GM23338 (cell line): Measurements from ENCODE around the gene DLG2. TPM values are rescaled to one million over a fixed set of nuclear protein-coding genes. Genes with fewer than 3 reads are reported as not detected.

Experiments used
- ATAC-seq: fragments of 200-7000 bp; cut with Tn5 transposase; 3 replicates; pipeline ENCODE4 v1.9.1; 2020
- DNase-seq: peaks from one replicate; pipeline ENCODE4 v3.0.0-alpha.2; 2015; ENCODE audit warnings: low spot score
- H2AFZ ChIP-seq: fragments of 200-600 bp; sonication (generic); 2 replicates; pipeline ENCODE4 v1.8.0; 2016; ENCODE audit warnings: antibody characterized with exemption, mild to moderate bottlenecking, moderate library complexity
- H3F3A ChIP-seq: fragments of 200-600 bp; sonication (generic); replicated peaks from 2 replicates; pipeline ENCODE4 v1.8.0; 2017; ENCODE audit warnings: antibody characterized with exemption, mixed run types, low read depth
- H3K27ac ChIP-seq: fragments of 200-600 bp; sonication (generic); 2 replicates; pipeline ENCODE4 v1.6.1; 2016; ENCODE audit warnings: low read depth
- H3K27me3 ChIP-seq: fragments of 200-600 bp; sonication (generic); 2 replicates; pipeline ENCODE4 v1.8.0; 2016; ENCODE audit warnings: mild to moderate bottlenecking, mixed run types, moderate library complexity; ENCODE audit not compliant: insufficient read depth
- H3K36me3 ChIP-seq: fragments of 200-600 bp; sonication (generic); 2 replicates; pipeline ENCODE4 v1.8.0; 2016; ENCODE audit warnings: mild to moderate bottlenecking; ENCODE audit not compliant: insufficient read depth
- H3K4me1 ChIP-seq: fragments of 200-600 bp; sonication (generic); 2 replicates; pipeline ENCODE4 v1.8.0; 2016; ENCODE audit warnings: mild to moderate bottlenecking, moderate library complexity; ENCODE audit not compliant: insufficient read depth
- H3K4me2 ChIP-seq: fragments of 200-600 bp; sonication (generic); 2 replicates; pipeline ENCODE4 v1.7.1; 2017; ENCODE audit warnings: mixed run types
- H3K4me3 ChIP-seq: fragments of 200-600 bp; sonication (generic); 2 replicates; pipeline ENCODE4 v1.6.1; 2016; ENCODE audit warnings: mixed run types
- H3K79me2 ChIP-seq: fragments of 200-600 bp; sonication (generic); replicated peaks from 2 replicates; pipeline ENCODE4 v1.8.0; 2017; ENCODE audit warnings: mild to moderate bottlenecking; ENCODE audit not compliant: insufficient read depth
- H3K9me2 ChIP-seq: fragments of 200-600 bp; sonication (generic); 2 replicates; pipeline ENCODE4 v1.8.0; 2017; ENCODE audit not compliant: insufficient read depth
- H4K20me1 ChIP-seq: fragments of 200-600 bp; sonication (generic); replicated peaks from 2 replicates; pipeline ENCODE4 v1.8.0; 2017; ENCODE audit warnings: mild to moderate bottlenecking; ENCODE audit not compliant: insufficient read depth
- H3K27ac Mint-ChIP-seq: 2 replicates; pipeline ENCODE4 v1.8.0; 2020; ENCODE audit warnings: inconsistent platforms, mild to moderate bottlenecking, moderate library complexity, mixed read lengths
- H3K27me3 Mint-ChIP-seq: 3 replicates; pipeline ENCODE4 v1.8.0; 2022; ENCODE audit warnings: low read depth, mild to moderate bottlenecking, moderate library complexity, mixed read lengths, inconsistent platforms; ENCODE audit not compliant: insufficient read depth, poor library complexity
- H3K36me3 Mint-ChIP-seq: 3 replicates; pipeline ENCODE4 v1.8.0; 2021; ENCODE audit warnings: low read depth, mild to moderate bottlenecking, inconsistent platforms, moderate library complexity, mixed read lengths
- H3K4me1 Mint-ChIP-seq: 3 replicates; pipeline ENCODE4 v1.8.0; 2020; ENCODE audit warnings: mild to moderate bottlenecking, inconsistent platforms, mixed read lengths
- H3K4me3 Mint-ChIP-seq: 3 replicates; pipeline ENCODE4 v1.8.0; 2021; ENCODE audit warnings: moderate library complexity, mild to moderate bottlenecking, inconsistent platforms, mixed read lengths
- H3K9me3 Mint-ChIP-seq: 3 replicates; pipeline ENCODE4 v1.8.0; 2020; ENCODE audit warnings: moderate library complexity, mild to moderate bottlenecking, inconsistent platforms, mixed read lengths
- CREB1 ChIP-seq: fragments of 250-450 bp; sonication (Bioruptor Pico); IDR thresholded peaks from 2 replicates; pipeline ENCODE4 v1.5.0; 2020; ENCODE audit warnings: low read depth, mild to moderate bottlenecking, moderate library complexity
- ETS1 ChIP-seq: IDR thresholded peaks from 2 replicates; pipeline ENCODE4 v1.6.1; 2016; ENCODE audit warnings: antibody characterized with exemption
- EZH2 ChIP-seq: fragments of 200-600 bp; sonication (generic); IDR thresholded peaks from one replicate; pipeline ENCODE4 v1.8.0; 2017; ENCODE audit warnings: antibody characterized with exemption, mild to moderate bottlenecking, low read depth; ENCODE audit not compliant: unreplicated experiment
- EZH2phosphoT487 ChIP-seq: fragments of 200-600 bp; sonication (generic); IDR thresholded peaks from one replicate; pipeline ENCODE4 v1.8.1; 2018; ENCODE audit warnings: antibody characterized with exemption; ENCODE audit not compliant: unreplicated experiment
- NANOG ChIP-seq: IDR thresholded peaks from 2 replicates; pipeline ENCODE4 v1.6.1; 2016; ENCODE audit warnings: antibody characterized with exemption, borderline replicate concordance
- REST ChIP-seq: IDR thresholded peaks from one replicate; pipeline ENCODE4 v1.6.1; 2018; ENCODE audit warnings: antibody characterized with exemption; ENCODE audit not compliant: unreplicated experiment
- STAT1 ChIP-seq: IDR thresholded peaks from one replicate; pipeline ENCODE4 v1.6.1; 2016; ENCODE audit warnings: antibody characterized with exemption; ENCODE audit not compliant: unreplicated experiment
- ZNF331 ChIP-seq: fragments of 250-450 bp; sonication (Bioruptor Pico); IDR thresholded peaks from 2 replicates; pipeline ENCODE4 v1.5.0; 2020; ENCODE audit warnings: low read depth, mild to moderate bottlenecking, moderate library complexity
- polyA plus RNA-seq: library from polyadenylated mRNA; unstranded; fragments of >200 nt; fragmentation: Nextera tagmentation; extraction: Ambion mirVana; gene quantifications from 2 replicates; pipeline ENCODE4 v1.2.1, GENCODE V29; 2016
- total RNA-seq: library from RNA; depleted of rRNA; stranded (reverse); fragments of >200 nt; shearing (Covaris generic); gene quantifications from 2 replicates; pipeline ENCODE4 v1.2.3, GENCODE V29; 2014
- TF ChIP-seq, protein P1 (sequence below): fragments of 250-450 bp; sonication (Bioruptor Pico); IDR thresholded peaks from 2 replicates; pipeline ENCODE4 v1.5.0; 2020; ENCODE audit warnings: mild to moderate bottlenecking, moderate library complexity

Gene DLG2
- total and polyA plus RNA-seq, 2 experiments from 2014 or later: 19.8 to 21.5 TPM

- Histone ChIP-seq H3K36me3 (no peaks in the 10 kb centered on the region), H3K27me3 (no peaks in the 10 kb centered on the region), H3K79me2 (no peaks in the 10 kb centered on the region), H3K9me2 (no peaks in the 10 kb centered on the region), H3K4me3 (no peak overlapping the region), H3K27ac (no peak overlapping the region), H3K4me2 (no peak overlapping the region), H3K4me1 (no peaks in the 10 kb centered on the region), H3F3A (no peaks in the 10 kb centered on the region), H4K20me1 (no peaks in the 10 kb centered on the region), H2AFZ (no peak overlapping the region)
- Mint-ChIP-seq H3K36me3 (no peaks in the 10 kb centered on the region), H3K9me3 (no peaks in the 10 kb centered on the region), H3K27me3 (no peaks in the 10 kb centered on the region), H3K4me1 (no peaks in the 10 kb centered on the region), H3K27ac (no peak overlapping the region), H3K4me3 (no peak overlapping the region)
- ATAC-seq (no peak), DNase-seq (no peak)
- TF ChIP-seq ETS1 (no peak), REST (no peak), NANOG (no peak), STAT1 (no peak), EZH2phosphoT487 (no peak), CREB1 (CRISPR knock-in tag) (no peak), ZNF331 (CRISPR knock-in tag) (no peak)
Observed at GRCh38 chr11:83467837-83468236, 2159.3 kb downstream of the DLG2 start.

- Histone ChIP-seq H3K27ac (no peak overlapping the region), H3F3A (no peaks in the 10 kb centered on the region), H4K20me1 (no peaks in the 10 kb centered on the region), H3K36me3 (no peaks in the 10 kb centered on the region), H3K4me1 (peaks cover 2% of the 10 kb centered on the region; the same call in 1 of the 2 replicates), H3K4me2 (no peak overlapping the region), H3K27me3 (no peaks in the 10 kb centered on the region), H3K4me3 (no peak overlapping the region), H2AFZ (no peak overlapping the region), H3K79me2 (no peaks in the 10 kb centered on the region), H3K9me2 (no peaks in the 10 kb centered on the region)
- no peak overlapping the region for H3K4me3 Mint-ChIP-seq
- no peaks in the 10 kb centered on the region for H3K9me3 Mint-ChIP-seq
- no peak overlapping the region for H3K27ac Mint-ChIP-seq
- H3K4me1 Mint-ChIP-seq: peaks cover 1% of the 10 kb centered on the region; the same call in 1 of the 3 replicates
- DNase-seq (no peak), ATAC-seq (no peak)
- H3K36me3 Mint-ChIP-seq: no peaks in the 10 kb centered on the region
- no peaks in the 10 kb centered on the region for H3K27me3 Mint-ChIP-seq
- no peak for TF ChIP-seq EZH2
- TF ChIP-seq, protein P1, sequence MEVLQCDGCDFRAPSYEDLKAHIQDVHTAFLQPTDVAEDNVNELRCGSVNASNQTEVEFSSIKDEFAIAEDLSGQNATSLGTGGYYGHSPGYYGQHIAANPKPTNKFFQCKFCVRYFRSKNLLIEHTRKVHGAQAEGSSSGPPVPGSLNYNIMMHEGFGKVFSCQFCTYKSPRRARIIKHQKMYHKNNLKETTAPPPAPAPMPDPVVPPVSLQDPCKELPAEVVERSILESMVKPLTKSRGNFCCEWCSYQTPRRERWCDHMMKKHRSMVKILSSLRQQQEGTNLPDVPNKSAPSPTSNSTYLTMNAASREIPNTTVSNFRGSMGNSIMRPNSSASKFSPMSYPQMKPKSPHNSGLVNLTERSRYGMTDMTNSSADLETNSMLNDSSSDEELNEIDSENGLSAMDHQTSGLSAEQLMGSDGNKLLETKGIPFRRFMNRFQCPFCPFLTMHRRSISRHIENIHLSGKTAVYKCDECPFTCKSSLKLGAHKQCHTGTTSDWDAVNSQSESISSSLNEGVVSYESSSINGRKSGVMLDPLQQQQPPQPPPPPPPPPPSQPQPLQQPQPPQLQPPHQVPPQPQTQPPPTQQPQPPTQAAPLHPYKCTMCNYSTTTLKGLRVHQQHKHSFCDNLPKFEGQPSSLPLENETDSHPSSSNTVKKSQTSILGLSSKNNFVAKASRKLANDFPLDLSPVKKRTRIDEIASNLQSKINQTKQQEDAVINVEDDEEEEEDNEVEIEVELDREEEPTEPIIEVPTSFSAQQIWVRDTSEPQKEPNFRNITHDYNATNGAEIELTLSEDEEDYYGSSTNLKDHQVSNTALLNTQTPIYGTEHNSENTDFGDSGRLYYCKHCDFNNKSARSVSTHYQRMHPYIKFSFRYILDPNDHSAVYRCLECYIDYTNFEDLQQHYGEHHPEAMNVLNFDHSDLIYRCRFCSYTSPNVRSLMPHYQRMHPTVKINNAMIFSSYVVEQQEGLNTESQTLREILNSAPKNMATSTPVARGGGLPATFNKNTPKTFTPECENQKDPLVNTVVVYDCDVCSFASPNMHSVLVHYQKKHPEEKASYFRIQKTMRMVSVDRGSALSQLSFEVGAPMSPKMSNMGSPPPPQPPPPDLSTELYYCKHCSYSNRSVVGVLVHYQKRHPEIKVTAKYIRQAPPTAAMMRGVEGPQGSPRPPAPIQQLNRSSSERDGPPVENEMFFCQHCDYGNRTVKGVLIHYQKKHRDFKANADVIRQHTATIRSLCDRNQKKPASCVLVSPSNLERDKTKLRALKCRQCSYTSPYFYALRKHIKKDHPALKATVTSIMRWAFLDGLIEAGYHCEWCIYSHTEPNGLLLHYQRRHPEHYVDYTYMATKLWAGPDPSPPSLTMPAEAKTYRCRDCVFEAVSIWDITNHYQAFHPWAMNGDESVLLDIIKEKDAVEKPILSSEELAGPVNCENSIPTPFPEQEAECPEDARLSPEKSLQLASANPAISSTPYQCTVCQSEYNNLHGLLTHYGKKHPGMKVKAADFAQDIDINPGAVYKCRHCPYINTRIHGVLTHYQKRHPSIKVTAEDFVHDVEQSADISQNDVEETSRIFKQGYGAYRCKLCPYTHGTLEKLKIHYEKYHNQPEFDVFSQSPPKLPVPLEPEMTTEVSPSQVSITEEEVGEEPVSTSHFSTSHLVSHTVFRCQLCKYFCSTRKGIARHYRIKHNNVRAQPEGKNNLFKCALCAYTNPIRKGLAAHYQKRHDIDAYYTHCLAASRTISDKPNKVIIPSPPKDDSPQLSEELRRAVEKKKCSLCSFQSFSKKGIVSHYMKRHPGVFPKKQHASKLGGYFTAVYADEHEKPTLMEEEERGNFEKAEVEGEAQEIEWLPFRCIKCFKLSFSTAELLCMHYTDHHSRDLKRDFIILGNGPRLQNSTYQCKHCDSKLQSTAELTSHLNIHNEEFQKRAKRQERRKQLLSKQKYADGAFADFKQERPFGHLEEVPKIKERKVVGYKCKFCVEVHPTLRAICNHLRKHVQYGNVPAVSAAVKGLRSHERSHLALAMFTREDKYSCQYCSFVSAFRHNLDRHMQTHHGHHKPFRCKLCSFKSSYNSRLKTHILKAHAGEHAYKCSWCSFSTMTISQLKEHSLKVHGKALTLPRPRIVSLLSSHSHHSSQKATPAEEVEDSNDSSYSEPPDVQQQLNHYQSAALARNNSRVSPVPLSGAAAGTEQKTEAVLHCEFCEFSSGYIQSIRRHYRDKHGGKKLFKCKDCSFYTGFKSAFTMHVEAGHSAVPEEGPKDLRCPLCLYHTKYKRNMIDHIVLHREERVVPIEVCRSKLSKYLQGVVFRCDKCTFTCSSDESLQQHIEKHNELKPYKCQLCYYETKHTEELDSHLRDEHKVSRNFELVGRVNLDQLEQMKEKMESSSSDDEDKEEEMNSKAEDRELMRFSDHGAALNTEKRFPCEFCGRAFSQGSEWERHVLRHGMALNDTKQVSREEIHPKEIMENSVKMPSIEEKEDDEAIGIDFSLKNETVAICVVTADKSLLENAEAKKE: no peak
Observed at GRCh38 chr11:83464160-83464944, 2162.8 kb downstream of the DLG2 start.
